ENCODE data around the gene STAT2. TPM values are rescaled to one million over a fixed set of nuclear protein-coding genes. Genes with fewer than 3 reads are reported as not detected.

Gene STAT2
- total and polyA plus RNA-seq, 9 of the 15 experiments (the other 6 are each of a cell fraction or from before 2014, with no cell fraction given) = 15.5 to 46.9 (median 40.1) TPM

- TF ChIP-seq ZMIZ1 (IDR thresholded peaks at IDR 0.05; ENCODE audit: low read depth in 2 of 2, low read length in 2 of 2) (peak in 1 of 2 experiments; percentile 19; a peak in 1 of 4 replicates), ZNF133 (CRISPR knock-in tag; IDR thresholded peaks at IDR 0.05) (no peak), GABPB2 (CRISPR knock-in tag; conservative IDR thresholded peaks at IDR 0.05) (no peak), ZBTB12 (CRISPR knock-in tag; IDR thresholded peaks at IDR 0.05) (peak; percentile 70), NBN (IDR thresholded peaks at IDR 0.05; ENCODE audit: low read depth) (peak; percentile 79; the same call in 1 of the 2 replicates), HMGXB4 (CRISPR knock-in tag; IDR thresholded peaks at IDR 0.05) (no peak), STAT6 (CRISPR knock-in tag; IDR thresholded peaks at IDR 0.05) (no peak), TBL1XR1 (IDR thresholded peaks at IDR 0.05; ENCODE audit: low read length in 2 of 2) (no peak), SIX5 (IDR thresholded peaks at IDR 0.05; ENCODE audit: borderline replicate concordance in 1 of 2, insufficient read depth in 1 of 2, low read depth in 1 of 2, low read length in 2 of 2) (no peak; a peak in 1 of 4 replicates), NFYB (IDR thresholded peaks at IDR 0.05; ENCODE audit: extremely low read depth, insufficient read length) (peak; percentile 9), MCM5 (IDR thresholded peaks at IDR 0.05; ENCODE audit: low read depth) (no peak), MYC (IDR thresholded peaks at IDR 0.05; ENCODE audit: low read depth, low read length) (peak; percentile 43; the same call in 1 of the 2 replicates), MYC (CRISPR knock-in tag; IDR thresholded peaks at IDR 0.05; ENCODE audit: borderline replicate concordance, low read depth) (no peak), POLR2A (conservative IDR thresholded peaks at IDR 0.05) (peak; percentile 78), ZNF551 (CRISPR knock-in tag; IDR thresholded peaks at IDR 0.05) (no peak)
These were observed 23.3 kb downstream of the STAT2 start (continued) for GRCh38 chr12:56336361-56337167.

Measured in K562 (cell line).